Left hindlimb (tissue), 1 donor: ENCODE measurements around the gene RASD2.
A peak's percentile ranks its signal among the peaks of the same experiment; 100 is the strongest.

Experiments
- DNase-seq: peaks from one replicate; pipeline ENCODE4 v3.0.0-alpha.2; 2018

The RASD2 gene

GRCh38 chr22:35519306-35520000 is 21.2 kb upstream of the RASD2 start:
- DNase-seq = no peak

GRCh38 chr22:35521358-35522224 is 19.0 kb upstream of the RASD2 start:
- DNase-seq = no peak

GRCh38 chr22:35522225-35523149 is 18.1 kb upstream of the RASD2 start:
- no peak for DNase-seq

- DNase-seq = no peak
Observed at GRCh38 chr22:35523167-35523947, 17.3 kb upstream of the RASD2 start.

- DNase-seq = peak; percentile 69
Observed at GRCh38 chr22:35524966-35525686, 15.5 kb upstream of the RASD2 start.

- DNase-seq = no peak
Observed at GRCh38 chr22:35525687-35526332, 14.8 kb upstream of the RASD2 start.

- no peak for DNase-seq
Observed at GRCh38 chr22:35526333-35526979, 14.2 kb upstream of the RASD2 start.

GRCh38 chr22:35528927-35529326 is 11.7 kb upstream of the RASD2 start:
- no peak for DNase-seq

- DNase-seq = no peak
Observed at GRCh38 chr22:35530700-35531099, 9.9 kb upstream of the RASD2 start.

- DNase-seq = no peak
Observed at GRCh38 chr22:35531202-35531601, 9.4 kb upstream of the RASD2 start.

GRCh38 chr22:35531676-35532075 is 9.0 kb upstream of the RASD2 start:
- no peak for DNase-seq

GRCh38 chr22:35533365-35534029 is 7.1 kb upstream of the RASD2 start:
- no peak for DNase-seq

GRCh38 chr22:35534091-35534490 is 6.5 kb upstream of the RASD2 start:
- no peak for DNase-seq

- DNase-seq = no peak
Observed at GRCh38 chr22:35537232-35537631, 3.4 kb upstream of the RASD2 start.

- DNase-seq = no peak
Observed at GRCh38 chr22:35538801-35539321, 1.8 kb upstream of the RASD2 start.

- DNase-seq = no peak
Observed at GRCh38 chr22:35539487-35539886, 1.1 kb upstream of the RASD2 start.

- no peak for DNase-seq
Observed at GRCh38 chr22:35539910-35540594, 579 bp upstream of the RASD2 start.

GRCh38 chr22:35541254-35541748 is 670 bp downstream of the RASD2 start:
- no peak for DNase-seq
